Retina (tissue), 1 donor: ENCODE results near the gene NTM.

ENCODE experiments used
- DNase-seq: peaks from one replicate; pipeline ENCODE4 v3.0.0-alpha.2; 2016

Gene NTM

DNA sequence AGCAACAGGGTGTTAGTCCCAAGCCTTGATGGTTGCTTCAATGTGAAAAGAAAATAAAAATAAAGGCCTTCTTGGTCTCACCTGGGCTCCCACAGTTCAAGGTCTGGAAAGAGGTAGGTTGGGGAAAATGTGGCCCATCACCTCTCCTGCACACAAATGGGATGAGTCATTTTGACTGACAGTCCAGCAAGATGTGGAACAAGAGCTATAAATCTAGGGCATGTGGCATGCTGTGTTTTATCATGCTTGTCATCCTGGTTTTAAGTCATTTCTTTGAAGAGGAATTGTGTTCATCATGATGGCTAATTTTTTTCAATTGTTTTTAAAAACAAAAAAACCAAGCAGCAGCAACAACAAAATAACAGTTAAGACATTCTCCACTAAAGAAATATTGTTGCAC is 503.7 kb downstream of the NTM start:
- DNase-seq, result no peak

DNA sequence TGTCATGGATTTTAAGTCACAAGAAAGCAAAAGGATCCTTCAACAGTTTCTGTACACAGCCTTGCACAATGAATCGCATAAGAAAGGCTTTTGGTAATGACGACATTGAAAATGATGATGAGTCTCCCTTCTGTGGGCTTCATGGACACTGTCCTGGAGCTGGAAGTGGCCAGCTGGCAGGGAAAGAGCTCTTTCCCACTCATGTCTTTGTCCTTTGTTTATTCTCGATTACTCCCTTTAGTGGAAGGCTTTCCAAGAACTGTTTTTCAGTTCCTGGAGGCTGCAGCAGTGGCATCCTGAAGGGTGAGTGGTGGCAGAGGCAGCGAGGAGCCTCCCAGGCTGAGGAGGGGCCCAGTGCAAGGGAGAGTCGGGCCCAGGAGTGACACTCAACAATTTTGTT is 505.2 kb downstream of the NTM start:
- DNase-seq, result no peak

DNA sequence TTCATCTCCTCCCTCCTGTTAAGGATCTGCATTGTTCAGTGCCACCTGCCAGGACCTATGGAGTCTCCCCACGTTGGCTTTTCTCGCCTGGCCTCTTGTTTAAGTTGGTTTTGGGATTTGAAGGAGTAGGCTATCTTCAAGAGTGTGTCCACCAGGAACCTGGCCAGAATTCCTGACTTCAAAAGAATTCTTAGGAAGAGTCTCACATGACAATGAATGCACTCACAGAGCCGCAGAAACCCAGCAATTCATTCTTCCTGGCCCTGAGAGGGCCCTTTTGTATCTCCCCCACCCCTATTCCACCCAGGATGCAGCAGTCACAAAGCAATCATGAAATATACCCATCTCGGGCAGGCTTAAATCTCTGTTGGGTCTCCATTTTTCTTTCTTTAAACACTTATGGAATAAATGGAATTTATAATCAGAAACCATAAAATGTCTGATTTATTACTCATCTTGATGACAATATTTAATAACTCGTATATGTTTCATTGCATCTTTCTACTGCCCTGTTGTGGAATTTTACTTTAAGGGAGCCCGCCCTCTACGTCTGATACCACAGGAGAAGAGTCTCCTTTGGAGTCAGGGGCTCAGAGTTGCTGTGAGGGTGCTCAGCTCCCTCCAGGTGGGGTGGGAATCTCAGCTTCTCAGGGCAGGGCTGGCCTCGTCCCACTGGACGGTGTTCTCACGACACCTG is 507.0 kb downstream of the NTM start:
- DNase-seq, result no peak

DNA sequence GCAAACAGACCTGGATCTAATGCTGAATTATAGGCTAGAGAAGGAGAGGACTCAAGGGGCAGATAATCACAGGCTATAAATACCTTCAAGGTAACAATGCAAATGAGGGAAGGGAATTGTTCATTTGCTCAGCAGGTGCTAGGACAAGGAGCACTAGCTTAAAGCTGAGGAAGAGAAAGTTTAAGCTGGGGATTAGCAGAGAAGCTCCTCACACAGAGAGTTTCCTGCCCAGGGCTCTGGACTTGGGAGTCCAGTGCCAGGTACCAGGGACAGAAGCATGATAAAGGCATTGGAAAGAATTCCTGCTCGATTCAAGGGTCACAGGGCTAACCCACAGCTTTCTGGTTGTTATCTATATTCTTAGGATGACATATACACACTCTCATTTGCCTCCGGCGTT is 509.9 kb downstream of the NTM start:
- DNase-seq, result no peak

DNA sequence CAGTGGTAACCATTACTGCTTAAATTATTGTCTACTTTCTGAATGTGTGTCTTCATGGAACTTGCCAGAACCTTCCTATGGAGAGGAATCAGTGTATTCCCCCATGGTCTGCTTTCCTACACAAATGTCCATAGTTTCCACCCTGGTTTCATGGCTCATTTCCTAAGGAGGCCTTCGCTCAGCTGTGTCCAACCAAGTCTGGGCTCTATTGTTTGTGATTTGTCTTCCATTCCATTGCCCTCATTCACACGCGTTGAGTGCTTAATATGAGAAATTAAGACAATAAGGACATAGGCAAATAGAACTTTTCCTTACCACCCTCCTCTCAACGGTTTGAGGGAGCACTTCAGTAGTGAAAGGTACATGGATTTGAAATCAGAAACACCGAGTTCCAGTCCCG is 510.6 kb downstream of the NTM start:
- DNase-seq, result no peak

DNA sequence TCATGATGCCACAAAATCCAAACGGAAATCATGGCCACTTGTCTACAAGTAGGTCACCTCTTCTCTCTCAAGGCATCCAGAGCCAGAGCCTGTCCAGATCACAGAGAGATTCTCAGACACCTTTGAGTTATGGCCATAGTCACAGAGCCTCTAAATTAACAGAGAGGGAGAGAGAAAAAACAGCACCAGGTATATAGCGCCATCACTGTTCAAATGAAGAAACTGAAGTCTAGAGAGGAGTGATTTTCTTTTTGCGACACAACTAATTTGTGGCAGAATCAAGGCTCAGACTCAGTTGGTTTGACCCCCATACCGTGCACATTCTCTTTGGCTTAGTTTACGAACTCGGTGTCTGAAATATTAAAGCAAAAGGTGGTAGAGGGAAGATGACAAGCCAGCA is 512.9 kb downstream of the NTM start:
- DNase-seq, result no peak

DNA sequence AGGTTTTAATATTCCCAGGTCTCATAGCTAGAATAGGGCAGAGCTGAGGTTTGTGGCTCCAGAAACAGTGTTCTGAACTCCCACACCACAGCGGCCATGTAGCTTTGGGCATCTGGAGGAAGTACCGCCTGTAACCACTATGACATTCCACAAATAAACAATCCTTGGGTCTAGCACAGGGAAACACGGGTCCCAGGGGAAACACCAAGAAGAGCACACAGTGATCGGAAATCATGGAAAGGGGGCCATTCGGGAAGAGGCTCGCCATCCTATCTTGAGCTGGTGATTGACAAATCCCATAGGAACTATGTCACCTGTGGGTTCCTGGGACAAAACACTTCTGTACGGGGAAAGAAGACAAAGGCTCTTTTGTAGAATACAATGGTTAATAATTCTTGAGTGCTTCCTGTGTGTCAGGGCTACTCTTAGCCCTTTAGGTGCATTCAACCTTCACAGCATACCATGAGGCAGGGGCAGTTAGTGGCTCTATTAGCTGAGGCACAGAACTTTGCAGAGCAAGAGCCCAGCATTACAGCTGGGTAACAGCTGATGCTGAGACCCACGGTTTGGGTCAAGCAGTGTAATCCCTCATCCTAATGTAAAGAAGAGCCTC is 514.2 kb downstream of the NTM start:
- DNase-seq, result no peak

GRCh38 chr11:131885431-131885830 is 515.0 kb downstream of the NTM start:
- DNase-seq, result no peak

GRCh38 chr11:131886201-131886600 is 515.8 kb downstream of the NTM start:
- DNase-seq, result no peak

- DNase-seq, result peak; percentile 32
Observed at GRCh38 chr11:131888230-131888855, 517.9 kb downstream of the NTM start.

DNA sequence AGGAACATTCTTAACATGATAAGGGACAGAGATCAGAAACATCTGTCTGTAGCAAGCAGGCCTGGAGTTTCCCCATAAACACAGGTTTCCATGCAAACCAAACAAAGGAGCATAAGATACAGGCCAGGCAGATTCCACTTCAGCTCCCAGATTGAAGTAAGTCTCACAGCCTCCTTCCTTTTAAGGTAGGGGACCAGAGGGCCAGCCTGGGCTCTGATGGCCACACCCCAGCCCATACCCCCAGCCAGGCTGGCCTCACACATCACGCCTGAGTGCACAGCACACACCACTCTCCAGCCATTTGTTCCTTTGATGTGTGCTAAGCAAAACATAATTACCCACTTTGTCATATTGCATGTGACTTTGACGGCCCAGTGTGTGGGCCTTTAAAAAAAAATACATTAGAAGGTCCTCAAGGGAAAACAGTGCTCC is 518.7 kb downstream of the NTM start:
- peak; percentile 78 for DNase-seq

DNA sequence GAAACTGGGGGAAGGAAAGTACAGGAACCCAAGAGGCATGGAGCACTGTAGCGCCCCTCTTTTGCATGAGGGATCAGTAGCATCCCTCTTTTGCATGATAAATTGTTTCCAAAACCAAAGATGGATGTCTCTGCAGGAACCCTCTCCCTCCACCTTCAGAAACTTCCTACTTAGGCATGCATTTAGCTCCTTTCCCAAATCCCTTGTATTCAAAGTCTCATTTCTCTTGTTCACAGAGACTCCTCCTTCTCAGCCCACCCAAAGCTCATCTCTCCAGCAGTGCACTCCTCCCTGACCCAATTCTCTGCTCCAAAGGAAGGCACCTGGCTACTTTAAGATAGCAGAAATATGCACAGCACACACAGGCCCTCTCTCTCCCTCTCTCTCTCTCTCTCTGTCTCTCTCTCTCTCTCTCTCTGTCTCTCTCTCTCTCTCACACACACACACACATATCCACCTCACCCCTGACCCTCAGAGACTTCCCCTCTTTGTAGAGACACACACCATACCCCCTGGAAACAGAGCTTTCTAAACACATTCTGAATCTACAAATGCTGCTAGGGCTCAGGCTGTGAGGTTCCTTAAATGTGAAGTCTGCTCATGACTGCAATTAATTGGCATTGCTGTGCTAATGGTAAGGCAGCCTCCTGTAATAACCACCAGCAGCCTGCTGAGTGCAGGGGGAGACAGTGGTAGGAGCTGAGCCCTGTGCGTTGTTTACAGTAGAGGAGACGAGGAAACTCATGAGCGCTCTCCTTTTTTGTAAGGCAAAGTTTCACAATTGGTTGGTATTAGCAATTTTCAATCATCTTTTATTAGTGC is 519.6 kb downstream of the NTM start:
- DNase-seq, result peak; percentile 68

- no peak for DNase-seq
Observed at GRCh38 chr11:131893103-131893890, 522.9 kb downstream of the NTM start.

DNA sequence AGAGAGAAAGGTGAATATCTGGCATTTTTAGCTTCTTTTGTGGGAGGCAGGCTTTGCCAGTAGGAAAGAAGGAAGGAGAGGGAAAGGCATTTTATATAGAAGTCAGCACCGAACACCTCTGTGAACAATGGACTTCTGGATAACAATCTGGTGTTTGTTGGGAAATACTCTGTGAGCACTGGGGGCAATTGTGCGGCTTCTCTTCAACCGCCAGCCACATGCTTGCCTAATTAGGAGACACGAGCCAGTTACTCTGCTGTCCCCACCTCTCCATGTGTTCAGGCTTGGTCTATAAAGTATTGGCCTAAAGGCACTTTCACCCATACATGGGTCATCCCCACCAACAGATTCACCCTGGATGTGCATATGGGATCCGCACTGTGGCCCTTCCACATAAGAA is 523.6 kb downstream of the NTM start:
- no peak for DNase-seq

DNA sequence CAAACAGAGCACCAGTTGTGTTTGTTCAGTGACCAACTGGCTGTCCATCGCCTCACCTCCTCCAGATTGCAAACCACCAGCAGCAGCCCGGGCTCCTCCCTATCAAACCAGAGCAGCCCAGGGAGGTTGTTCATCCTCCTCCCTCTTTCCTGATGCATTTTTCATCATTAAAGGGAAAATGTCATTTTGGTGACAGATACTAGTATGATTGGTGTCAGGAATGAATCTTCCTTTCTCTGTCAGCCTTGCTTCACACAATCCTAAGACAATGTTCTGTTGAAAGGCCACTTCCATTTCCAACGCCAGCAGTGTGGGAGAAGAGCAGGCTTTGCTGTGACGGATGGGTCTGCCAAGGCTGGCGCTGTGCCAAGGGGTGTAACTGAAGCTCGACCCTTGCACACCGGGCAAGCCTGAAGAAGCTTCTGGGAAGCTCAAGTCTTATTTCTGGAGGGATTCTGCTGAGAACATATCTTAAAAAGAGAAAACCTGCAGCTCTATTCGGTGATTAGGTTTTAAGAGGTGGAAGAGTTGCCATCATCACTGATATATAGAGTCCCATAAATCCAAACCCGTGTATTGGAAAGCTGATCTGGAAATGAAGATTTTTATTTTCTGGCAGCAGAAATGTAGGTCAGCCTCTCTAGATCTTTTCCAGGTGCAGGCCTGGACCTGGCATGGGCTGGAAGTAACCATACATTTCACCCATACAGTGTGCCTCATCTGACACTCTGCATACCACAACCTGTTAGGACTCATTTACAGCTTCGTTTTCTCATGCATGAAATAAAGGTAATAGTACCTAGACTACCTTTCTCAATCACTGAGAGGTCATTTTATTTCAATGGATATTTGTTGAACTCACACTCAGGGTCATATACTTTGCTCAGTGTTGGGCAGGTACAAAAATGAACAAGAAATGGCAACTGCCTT is 524.5 kb downstream of the NTM start:
- DNase-seq, result no peak

DNA sequence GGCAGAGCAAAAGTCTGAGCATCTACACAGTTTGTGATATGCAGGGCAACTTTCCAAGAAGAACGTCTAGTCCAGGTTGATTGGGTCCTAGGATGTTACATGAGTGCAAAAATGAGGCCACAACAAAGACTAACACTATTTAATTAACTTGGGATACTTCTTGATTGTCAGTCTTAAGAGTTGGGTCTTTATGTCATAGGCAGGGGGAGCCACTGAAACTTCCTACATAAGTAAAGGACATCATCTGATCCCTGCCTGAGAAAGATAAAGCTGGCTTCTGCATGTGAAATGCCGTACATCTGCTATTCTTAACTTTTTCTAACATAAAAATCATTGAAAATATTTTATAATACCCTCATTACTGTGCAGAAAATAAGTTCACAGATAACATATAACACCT is 525.5 kb downstream of the NTM start:
- DNase-seq, result no peak

DNA sequence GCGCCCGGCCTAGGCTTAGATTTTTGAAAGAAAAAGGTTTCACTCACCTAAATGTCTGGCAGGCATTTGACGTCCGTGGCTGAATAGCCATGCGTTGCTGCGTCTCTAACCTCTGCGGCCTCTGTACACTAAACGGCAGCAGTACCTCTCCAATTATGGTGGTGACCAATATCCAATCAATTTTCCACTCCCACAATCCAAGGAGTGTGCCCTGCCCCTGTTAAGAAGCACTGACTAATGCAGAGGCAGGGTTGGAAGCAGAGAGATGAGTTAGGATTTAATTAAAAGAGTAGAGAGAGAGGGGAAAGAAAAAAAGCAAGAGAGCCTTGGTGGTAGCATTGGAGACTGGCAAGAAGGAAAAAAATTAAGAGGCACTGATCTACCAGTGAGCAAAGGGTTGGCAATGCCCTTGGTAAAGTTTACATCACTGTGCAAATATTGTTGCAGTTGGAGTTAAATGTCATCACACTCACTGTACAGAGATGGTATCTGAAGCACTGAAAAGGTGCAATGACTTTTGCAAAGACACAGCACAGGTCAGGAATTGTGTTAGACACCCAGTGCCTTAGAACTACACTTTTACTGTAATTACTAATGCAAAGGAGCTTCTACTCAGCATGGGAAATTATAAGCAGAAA is 526.7 kb downstream of the NTM start:
- no peak for DNase-seq

GRCh38 chr11:131897956-131898355 is 527.5 kb downstream of the NTM start:
- DNase-seq, result no peak

DNA sequence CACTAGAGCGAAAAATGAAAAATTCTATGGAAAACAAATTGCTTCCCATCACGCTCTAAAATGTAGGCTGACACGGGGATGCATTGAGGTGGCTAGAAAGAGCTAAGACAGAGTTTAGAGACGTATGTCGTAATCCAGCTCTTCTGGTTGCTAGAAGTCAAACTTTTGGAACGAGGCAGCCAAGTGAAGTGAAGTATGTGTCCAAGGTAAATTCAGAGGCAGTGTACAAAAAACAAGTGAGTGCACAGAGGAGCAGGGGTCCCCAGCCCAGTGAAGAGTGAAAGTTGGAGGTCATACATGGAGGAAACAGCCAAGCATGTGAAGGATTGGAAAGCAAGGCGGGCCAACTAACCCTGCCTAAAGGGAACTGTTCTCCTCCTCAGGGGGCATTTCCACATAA is 528.5 kb downstream of the NTM start:
- no peak for DNase-seq

- DNase-seq, result no peak
Observed at GRCh38 chr11:131899950-131900580, 529.6 kb downstream of the NTM start.

- DNase-seq, result no peak
Observed at GRCh38 chr11:131902421-131902820, 532.0 kb downstream of the NTM start.
